Measurements from ENCODE around the gene PARVA.

Gene PARVA

DNA sequence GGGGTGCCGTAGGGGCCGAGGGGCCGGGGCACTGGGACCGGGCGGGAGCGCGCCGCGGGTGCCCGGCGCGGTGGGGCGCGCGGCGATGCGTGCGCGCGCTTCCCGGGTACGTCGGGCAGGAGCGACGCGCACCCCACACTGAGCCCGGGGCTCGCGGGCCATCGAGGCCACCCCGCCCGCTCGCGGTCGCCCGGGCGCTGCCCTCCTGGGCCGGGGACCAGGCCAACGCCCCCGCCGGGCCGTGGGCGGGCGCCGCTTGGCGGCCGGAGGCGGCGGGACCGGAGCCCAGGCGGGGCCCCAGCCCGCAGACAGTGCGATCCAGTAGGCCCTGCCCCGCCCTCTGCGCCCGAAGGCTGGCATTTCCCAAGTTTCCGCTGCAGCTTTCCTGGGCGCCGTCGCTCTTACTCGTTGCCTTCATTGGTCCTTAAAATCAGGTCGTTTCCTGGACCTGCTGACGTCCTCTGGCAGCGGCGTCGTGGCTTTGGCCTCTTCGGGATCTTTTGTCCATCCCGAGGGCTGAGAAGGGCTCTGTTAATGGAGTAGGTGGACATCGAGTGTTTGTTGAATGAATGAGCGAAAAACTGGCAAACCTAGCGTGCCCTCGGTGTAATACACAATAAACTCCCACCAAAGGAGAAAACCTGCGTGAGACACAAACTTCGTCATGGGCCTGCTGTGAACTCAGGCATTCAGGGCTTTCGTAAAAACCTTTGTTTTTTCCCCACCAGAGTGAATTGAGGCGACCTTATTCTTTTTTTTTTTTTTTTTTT is 638 bp downstream of the PARVA start:
- DNase-seq (ENCODE audit: low read depth) = no peak
- no peak overlapping the region for H3K4me3 ChIP-seq (ENCODE audit: low read depth, low read length)
- TF ChIP-seq, protein P1, sequence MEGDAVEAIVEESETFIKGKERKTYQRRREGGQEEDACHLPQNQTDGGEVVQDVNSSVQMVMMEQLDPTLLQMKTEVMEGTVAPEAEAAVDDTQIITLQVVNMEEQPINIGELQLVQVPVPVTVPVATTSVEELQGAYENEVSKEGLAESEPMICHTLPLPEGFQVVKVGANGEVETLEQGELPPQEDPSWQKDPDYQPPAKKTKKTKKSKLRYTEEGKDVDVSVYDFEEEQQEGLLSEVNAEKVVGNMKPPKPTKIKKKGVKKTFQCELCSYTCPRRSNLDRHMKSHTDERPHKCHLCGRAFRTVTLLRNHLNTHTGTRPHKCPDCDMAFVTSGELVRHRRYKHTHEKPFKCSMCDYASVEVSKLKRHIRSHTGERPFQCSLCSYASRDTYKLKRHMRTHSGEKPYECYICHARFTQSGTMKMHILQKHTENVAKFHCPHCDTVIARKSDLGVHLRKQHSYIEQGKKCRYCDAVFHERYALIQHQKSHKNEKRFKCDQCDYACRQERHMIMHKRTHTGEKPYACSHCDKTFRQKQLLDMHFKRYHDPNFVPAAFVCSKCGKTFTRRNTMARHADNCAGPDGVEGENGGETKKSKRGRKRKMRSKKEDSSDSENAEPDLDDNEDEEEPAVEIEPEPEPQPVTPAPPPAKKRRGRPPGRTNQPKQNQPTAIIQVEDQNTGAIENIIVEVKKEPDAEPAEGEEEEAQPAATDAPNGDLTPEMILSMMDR (IDR thresholded peaks at IDR 0.05; ENCODE audit: low read depth, low read length, missing control alignments) = no peak

DNA sequence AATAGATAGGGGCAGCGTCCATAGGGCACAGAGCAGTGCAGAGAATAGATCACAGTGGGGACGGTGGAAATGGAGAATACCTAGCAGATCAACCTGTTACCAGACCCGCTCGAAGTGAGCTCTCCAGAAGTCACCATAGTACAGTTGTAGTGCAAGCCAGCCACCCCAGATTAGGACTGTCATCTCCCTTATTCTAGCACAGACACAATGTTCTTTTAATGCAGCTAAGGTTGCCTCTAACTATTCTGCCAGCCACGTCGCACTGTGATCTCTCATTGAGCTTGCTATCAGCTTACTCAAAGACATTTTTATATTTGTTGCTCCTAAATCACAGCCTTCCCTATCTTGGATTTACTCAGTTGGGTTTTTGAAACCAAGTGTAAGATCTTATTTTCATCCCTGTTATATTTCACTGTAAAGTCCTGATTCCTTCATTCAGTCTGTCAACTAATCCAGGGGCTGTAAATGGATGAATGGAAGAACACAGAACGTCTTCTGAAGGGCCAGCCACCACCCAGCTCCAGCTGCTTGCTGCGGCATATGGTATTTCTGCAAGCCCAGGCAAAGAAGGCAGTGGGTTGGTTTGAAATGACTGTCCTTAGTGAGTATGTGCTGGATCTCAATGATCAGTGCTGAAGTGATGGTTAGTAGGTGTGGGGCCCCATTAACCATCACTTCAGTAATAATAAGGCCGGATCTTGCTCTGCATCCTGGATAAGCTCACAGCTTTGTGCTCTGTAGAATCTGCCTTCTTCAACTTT is 3.4 kb downstream of the PARVA start:
- DNase-seq (ENCODE audit: low read depth) = no peak
- TF ChIP-seq, protein P1 (IDR thresholded peaks at IDR 0.05; ENCODE audit: low read depth, low read length, missing control alignments) = no peak
- no peak overlapping the region for H3K4me3 ChIP-seq (ENCODE audit: low read depth, low read length)

DNA sequence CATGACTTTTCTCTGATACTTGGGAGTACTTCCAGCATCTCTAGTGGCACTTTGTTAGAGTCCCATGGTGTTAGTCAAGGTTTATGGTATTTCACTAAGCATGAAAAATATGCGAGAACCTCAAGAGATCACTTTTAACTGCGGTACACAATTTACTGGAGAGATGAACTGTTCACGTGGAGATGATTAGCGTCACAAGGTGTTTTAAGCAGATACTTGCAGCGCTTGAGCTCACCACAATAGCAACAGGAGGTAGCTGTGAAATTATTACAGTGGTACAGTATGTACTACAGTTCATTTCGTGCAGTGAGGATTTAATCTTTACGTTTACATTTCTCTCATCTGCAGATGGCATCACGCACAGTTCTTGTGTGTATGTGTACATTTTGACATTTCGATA is 4.5 kb downstream of the PARVA start:
- no peak for DNase-seq (ENCODE audit: low read depth)
- TF ChIP-seq, protein P1 (IDR thresholded peaks at IDR 0.05; ENCODE audit: low read depth, low read length, missing control alignments) = no peak
- H3K4me3 ChIP-seq (ENCODE audit: low read depth, low read length) = no peak overlapping the region

DNA sequence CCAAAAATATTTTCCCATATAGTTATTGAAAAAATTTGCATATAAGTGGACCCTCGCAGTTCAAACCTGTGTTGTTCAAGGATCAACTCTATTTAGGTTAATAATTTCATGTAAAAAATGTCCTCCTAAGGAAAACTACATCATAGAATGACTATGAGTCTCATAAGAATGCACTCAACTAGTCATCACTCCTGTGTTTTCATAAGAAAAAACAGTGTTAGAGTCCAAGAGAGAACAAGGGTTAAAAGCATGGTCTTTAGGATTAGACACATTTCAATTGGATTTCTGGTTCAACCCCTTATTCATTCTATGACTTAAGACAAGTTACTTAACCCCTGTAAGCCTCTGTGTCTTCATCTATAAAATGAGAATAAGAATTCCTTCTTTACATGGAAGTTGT is 5.1 kb downstream of the PARVA start:
- no peak for DNase-seq (ENCODE audit: low read depth)
- TF ChIP-seq, protein P1 (IDR thresholded peaks at IDR 0.05; ENCODE audit: low read depth, low read length, missing control alignments) = no peak

DNA sequence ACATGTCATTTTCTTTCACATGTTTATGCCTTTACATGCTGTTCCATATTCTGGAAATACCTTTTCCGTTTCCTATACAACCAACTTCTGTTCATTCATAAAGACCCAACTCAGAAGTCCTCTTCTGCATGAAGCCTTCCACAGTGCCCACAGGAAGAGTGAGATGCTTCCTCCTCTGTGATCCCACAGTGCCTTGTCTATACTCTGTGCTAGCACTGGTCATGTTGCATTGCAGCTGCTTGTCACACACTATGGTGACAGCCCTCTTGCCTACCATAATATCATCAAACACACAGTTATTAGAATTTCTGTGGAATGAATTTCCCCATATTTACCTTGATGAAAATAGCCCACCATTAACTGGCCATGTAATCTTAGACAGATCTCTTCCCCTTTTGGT is 8.9 kb downstream of the PARVA start:
- H3K4me3 ChIP-seq (ENCODE audit: low read depth, low read length) = no peak overlapping the region
- DNase-seq (ENCODE audit: low read depth) = no peak
- TF ChIP-seq, protein P1 (IDR thresholded peaks at IDR 0.05; ENCODE audit: low read depth, low read length, missing control alignments) = no peak

More for the DNA sequence above, 5.1 kb downstream of the PARVA start:
- no peak overlapping the region for H3K4me3 ChIP-seq (ENCODE audit: low read depth, low read length)

DNA sequence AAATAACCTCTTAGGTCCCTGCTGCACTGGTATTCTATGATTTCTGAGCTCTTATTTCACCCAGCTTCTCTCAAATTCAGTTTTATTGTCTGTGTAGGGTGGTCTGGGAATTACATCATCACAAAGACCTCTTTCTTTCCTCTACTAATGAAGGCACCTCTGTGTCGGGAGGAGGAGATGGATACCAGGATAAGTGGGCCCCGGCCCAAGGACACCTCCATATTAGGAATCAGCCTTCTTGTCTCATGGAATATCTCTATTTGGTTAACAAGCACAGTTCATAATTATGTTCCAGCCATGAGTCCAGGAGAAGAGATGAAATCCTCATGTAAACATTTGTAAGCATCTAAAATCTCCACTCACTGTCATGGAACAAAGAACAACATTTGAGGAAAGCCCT is 9.4 kb downstream of the PARVA start:
- TF ChIP-seq, protein P1 (IDR thresholded peaks at IDR 0.05; ENCODE audit: low read depth, low read length, missing control alignments) = no peak
- no peak for DNase-seq (ENCODE audit: low read depth)
- H3K4me3 ChIP-seq (ENCODE audit: low read depth, low read length) = no peak overlapping the region
